Fibroblast of lung (primary cell): Measurements from ENCODE around the gene RUNX2. TPM values are rescaled to one million over a fixed set of nuclear protein-coding genes. Genes with fewer than 3 reads are reported as not detected.

ENCODE experiments used
- DNase-seq, 2 donors: peaks; one replicate each; pipeline versions ENCODE4 v3.0.0 to v3.0.0-alpha.2; 2010; ENCODE audit warnings: low read depth in 2 of 2
- H2AFZ ChIP-seq: 2 replicates; pipeline ENCODE4 v1.5.1; 2012; ENCODE audit warnings: low read length, control low read depth, inconsistent platforms
- H3K27ac ChIP-seq: 2 replicates; pipeline ENCODE4 v1.5.1; 2011; ENCODE audit warnings: low read length, control low read depth; ENCODE audit not compliant: insufficient read depth
- H3K27me3 ChIP-seq: 2 replicates; pipeline ENCODE4 v1.5.1; 2011; ENCODE audit warnings: mild to moderate bottlenecking, low read length; ENCODE audit not compliant: control insufficient read depth, insufficient read depth
- H3K36me3 ChIP-seq: 2 replicates; pipeline ENCODE4 v1.5.1; 2011; ENCODE audit warnings: low read length; ENCODE audit not compliant: control insufficient read depth, insufficient read depth
- H3K4me1 ChIP-seq: 2 replicates; pipeline ENCODE4 v1.5.1; 2011; ENCODE audit warnings: low read length; ENCODE audit not compliant: control insufficient read depth, insufficient read depth; ENCODE audit errors: extremely low read depth
- H3K4me2 ChIP-seq: 2 replicates; pipeline ENCODE4 v1.5.1; 2011; ENCODE audit warnings: low read length, control low read depth; ENCODE audit not compliant: insufficient read depth; ENCODE audit errors: extremely low read depth
- H3K4me3 ChIP-seq, 4 experiments: fragments of 200-600 bp in 1 of 4; sonication (generic) in 1 of 4; replicated peaks in 1 of 4; 2 replicates each; pipeline ENCODE4 v1.5.1; 2011 to 2016; ENCODE audit warnings: low read length in 4 of 4, low read depth in 3 of 4, mild to moderate bottlenecking in 3 of 4, control low read depth in 2 of 4, inconsistent platforms in 1 of 4, mixed read lengths in 1 of 4; ENCODE audit not compliant: insufficient read depth in 1 of 4; ENCODE audit errors: control extremely low read depth in 1 of 4
- H3K79me2 ChIP-seq: 2 replicates; pipeline ENCODE4 v1.5.1; 2012; ENCODE audit warnings: mild to moderate bottlenecking, low read length, inconsistent platforms; ENCODE audit not compliant: control insufficient read depth, insufficient read depth
- H3K9ac ChIP-seq: 2 replicates; pipeline ENCODE4 v1.5.1; 2011; ENCODE audit warnings: mild to moderate bottlenecking, low read length, control low read depth; ENCODE audit not compliant: insufficient read depth
- H3K9me3 ChIP-seq: 2 replicates; pipeline ENCODE4 v1.5.1; 2012; ENCODE audit warnings: low read depth, low read length; ENCODE audit not compliant: control insufficient read depth, insufficient read depth
- H4K20me1 ChIP-seq: 2 replicates; pipeline ENCODE4 v1.5.1; 2011; ENCODE audit warnings: low read length; ENCODE audit not compliant: control insufficient read depth, insufficient read depth; ENCODE audit errors: extremely low read depth
- EZH2 ChIP-seq: IDR thresholded peaks from 2 replicates; pipeline ENCODE4 v1.5.1; 2012; ENCODE audit warnings: low read length, control low read depth, mild to moderate bottlenecking; ENCODE audit errors: missing control alignments
- polyA plus RNA-seq, 2 donors: library from polyadenylated mRNA; depleted of rRNA in 1 of 2; stranded (reverse) in 1 of 2; unstranded in 1 of 2; fragments of >200 nt; gene quantifications; 2 replicates each; pipeline ENCODE4 v1.2.1, GENCODE V29; 2011 to 2012; ENCODE audit warnings: missing spikeins in 1 of 2
- total RNA-seq: library from RNA; depleted of rRNA; stranded (reverse); fragments of >200 nt; gene quantifications from 2 replicates; pipeline ENCODE4 v1.2.1, GENCODE V29; 2014
- TF ChIP-seq, protein P1 (sequence below), 2 donors: IDR thresholded peaks in 1 of 2; conservative IDR thresholded peaks in 1 of 2; 1 replicate in 1 of 2; 2 replicates in 1 of 2; pipeline ENCODE4 v1.5.1; 2011 to 2012; ENCODE audit warnings: low read length in 2 of 2, control low read depth in 1 of 2, inconsistent platforms in 1 of 2, low read depth in 1 of 2, mild to moderate bottlenecking in 1 of 2

Gene RUNX2
- total and polyA plus RNA-seq, 2 donors (not counting 1 experiment from before 2014, with no cell fraction given) = 2.5 to 4.5 TPM

DNA sequence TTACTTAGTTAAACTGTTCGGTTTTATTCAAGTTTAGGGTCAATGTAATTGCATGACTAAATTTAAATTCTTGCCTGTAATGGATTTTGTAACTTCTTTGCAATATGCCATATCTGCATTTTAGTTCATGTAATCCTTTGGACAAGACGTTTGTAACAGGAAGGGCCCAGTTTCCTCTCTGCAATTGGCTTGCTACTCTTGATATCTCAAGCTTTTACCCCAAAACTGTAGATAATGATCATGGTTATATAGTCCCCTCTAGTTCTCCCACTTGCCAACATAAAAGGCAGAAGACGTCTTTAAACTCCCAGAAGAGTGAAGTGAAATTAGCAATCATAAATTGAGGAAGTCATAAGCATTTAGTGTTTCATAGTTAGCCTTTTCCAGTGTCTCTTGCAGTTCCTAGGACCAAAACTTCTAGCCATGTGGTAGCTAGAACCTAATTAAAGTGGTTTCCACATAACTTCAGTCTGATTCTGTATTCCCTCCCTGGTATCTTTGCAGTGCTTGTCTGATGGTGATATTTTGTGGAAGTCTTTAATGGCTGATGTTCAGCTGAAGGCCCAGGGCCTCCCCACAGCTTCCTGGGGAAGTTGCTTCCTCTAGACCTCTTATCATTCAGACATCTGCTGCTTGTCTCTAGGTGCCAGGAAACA lies 167.4 kb downstream of the RUNX2 start:
- H3K4me3 ChIP-seq = no peak overlapping the region
- no peak overlapping the region for H3K4me2 ChIP-seq
- no peaks in the 10 kb centered on the region for H3K79me2 ChIP-seq
- no peaks in the 10 kb centered on the region for H4K20me1 ChIP-seq
- H3K27me3 ChIP-seq = no peaks in the 10 kb centered on the region
- H3K36me3 ChIP-seq = no peaks in the 10 kb centered on the region
- H3K9ac ChIP-seq = no peak overlapping the region
- no peak for DNase-seq
- H2AFZ ChIP-seq = no peak overlapping the region
- H3K27ac ChIP-seq = no peak overlapping the region
- no peaks in the 10 kb centered on the region for H3K4me1 ChIP-seq
- no peak for TF ChIP-seq EZH2
- TF ChIP-seq, protein P1, sequence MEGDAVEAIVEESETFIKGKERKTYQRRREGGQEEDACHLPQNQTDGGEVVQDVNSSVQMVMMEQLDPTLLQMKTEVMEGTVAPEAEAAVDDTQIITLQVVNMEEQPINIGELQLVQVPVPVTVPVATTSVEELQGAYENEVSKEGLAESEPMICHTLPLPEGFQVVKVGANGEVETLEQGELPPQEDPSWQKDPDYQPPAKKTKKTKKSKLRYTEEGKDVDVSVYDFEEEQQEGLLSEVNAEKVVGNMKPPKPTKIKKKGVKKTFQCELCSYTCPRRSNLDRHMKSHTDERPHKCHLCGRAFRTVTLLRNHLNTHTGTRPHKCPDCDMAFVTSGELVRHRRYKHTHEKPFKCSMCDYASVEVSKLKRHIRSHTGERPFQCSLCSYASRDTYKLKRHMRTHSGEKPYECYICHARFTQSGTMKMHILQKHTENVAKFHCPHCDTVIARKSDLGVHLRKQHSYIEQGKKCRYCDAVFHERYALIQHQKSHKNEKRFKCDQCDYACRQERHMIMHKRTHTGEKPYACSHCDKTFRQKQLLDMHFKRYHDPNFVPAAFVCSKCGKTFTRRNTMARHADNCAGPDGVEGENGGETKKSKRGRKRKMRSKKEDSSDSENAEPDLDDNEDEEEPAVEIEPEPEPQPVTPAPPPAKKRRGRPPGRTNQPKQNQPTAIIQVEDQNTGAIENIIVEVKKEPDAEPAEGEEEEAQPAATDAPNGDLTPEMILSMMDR (conservative IDR thresholded peaks at IDR 0.05 in 1 of 2, IDR thresholded peaks at IDR 0.05 in 1 of 2; ENCODE audit: low read depth in 1 of 2, low read length in 2 of 2) = no peak
- H3K9me3 ChIP-seq = no peaks in the 10 kb centered on the region

DNA sequence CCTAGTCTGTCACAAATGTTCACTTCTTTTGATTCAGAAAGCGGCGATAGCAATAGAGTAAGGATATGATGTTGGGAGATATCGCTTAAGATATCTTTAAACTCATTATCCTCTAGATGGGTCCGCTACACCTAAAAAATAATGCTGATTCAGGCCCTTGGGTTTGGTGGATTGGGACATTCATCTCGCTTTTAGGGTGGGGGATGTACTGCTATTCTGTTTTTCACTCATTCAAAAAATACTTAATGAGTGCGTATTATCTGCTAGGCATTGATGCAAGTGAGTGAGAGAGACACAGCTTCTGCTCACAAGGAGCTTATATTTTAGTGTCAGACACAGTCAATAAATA lies 167.9 kb downstream of the RUNX2 start:
- no peaks in the 10 kb centered on the region for H3K9me3 ChIP-seq
- no peaks in the 10 kb centered on the region for H3K79me2 ChIP-seq
- no peak for TF ChIP-seq EZH2
- TF ChIP-seq, protein P1 (conservative IDR thresholded peaks at IDR 0.05 in 1 of 2, IDR thresholded peaks at IDR 0.05 in 1 of 2; ENCODE audit: low read depth in 1 of 2, low read length in 2 of 2) = no peak
- H3K4me3 ChIP-seq = no peak overlapping the region
- H2AFZ ChIP-seq = no peak overlapping the region
- no peak for DNase-seq
- no peak overlapping the region for H3K4me2 ChIP-seq
- no peaks in the 10 kb centered on the region for H4K20me1 ChIP-seq
- no peaks in the 10 kb centered on the region for H3K4me1 ChIP-seq
- no peaks in the 10 kb centered on the region for H3K27me3 ChIP-seq
- peaks cover 1% of the 10 kb centered on the region for H3K36me3 ChIP-seq
- no peak overlapping the region for H3K9ac ChIP-seq
- no peak overlapping the region for H3K27ac ChIP-seq

DNA sequence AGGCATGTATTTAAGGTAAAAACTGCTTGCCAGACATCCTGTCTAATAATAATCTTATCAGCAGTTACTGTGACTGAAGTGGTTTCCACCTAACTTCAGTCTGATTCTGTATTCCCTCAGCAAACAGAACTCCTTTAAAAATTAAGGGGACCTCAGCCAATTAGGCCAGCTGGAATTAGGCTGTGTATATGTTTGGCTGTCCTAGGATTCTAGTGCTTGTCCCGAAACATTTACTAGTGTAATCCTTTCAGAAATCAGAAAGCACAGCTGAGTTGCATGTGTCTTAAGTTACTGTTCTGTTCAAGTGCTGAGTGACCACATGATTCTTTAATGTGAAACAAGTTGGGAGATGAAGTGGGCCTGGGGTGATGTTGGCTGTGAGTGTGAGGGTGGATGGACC lies 170.5 kb downstream of the RUNX2 start:
- H3K9ac ChIP-seq = no peak overlapping the region
- no peak overlapping the region for H3K4me2 ChIP-seq
- no peak overlapping the region for H3K27ac ChIP-seq

More for the DNA sequence above, 170.5 kb downstream of the RUNX2 start:
- H3K79me2 ChIP-seq = no peaks in the 10 kb centered on the region
- H3K9me3 ChIP-seq = no peaks in the 10 kb centered on the region
- no peak overlapping the region for H2AFZ ChIP-seq
- no peaks in the 10 kb centered on the region for H3K4me1 ChIP-seq
- H3K27me3 ChIP-seq = no peaks in the 10 kb centered on the region
- no peak for TF ChIP-seq EZH2
- TF ChIP-seq, protein P1 (conservative IDR thresholded peaks at IDR 0.05 in 1 of 2, IDR thresholded peaks at IDR 0.05 in 1 of 2; ENCODE audit: low read depth in 1 of 2, low read length in 2 of 2) = no peak
- H4K20me1 ChIP-seq = no peaks in the 10 kb centered on the region
- peak in 1 of 2 donors; percentile 54 for DNase-seq
- H3K4me3 ChIP-seq = no peak overlapping the region
- peaks cover 1% of the 10 kb centered on the region for H3K36me3 ChIP-seq
